ENCODE measurements around the gene BEST4. TPM values are rescaled to one million over a fixed set of nuclear protein-coding genes. Genes with fewer than 3 reads are reported as not detected.

The BEST4 gene
- total and polyA plus RNA-seq, 2 of the 4 experiments (the other 2 are of a cell fraction): 0.07 TPM; not detected in 1

DNA sequence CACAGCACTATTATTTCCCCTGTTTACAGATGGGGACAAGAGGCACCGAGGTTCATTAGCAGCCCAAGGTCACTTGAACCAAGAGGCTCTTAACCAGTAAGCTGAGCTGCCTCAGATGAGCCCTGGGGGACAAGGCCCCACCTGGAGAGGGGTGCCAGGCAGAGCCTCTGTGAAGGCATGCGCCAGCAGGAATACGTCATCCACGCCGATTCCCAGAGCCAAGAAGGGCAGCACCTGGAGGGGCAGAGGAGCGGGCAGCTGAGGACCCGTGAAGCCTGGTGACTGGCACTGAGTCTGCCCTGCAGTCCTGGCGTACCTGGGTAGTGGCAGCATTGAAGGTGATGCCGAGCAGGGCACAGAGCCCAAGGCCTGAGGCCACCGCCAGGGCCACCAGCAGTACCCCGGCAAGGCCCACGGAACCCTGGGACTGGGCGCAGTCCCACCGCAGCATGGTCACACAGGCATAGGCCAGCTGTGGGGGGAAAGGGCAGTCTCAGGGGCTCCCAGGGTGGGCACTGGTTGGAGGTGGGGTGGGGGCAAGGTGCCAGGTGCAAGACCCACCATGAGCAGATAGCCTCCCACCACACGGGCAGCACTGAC lies 41.0 kb upstream of the BEST4 start:
- H2BK5ac ChIP-seq (ENCODE audit: low read depth, low read length, poor library complexity, severe bottlenecking): no peak overlapping the region
- ATAC-seq (ENCODE audit: low read depth) (no peak), DNase-seq (no peak)
- no peak overlapping the region for H3K14ac ChIP-seq (replicated peaks; ENCODE audit: low read depth, low read length)
- H3K36me3 ChIP-seq (ENCODE audit: control insufficient read depth, insufficient read depth, low read length): no peaks in the 10 kb centered on the region
- H2BK15ac ChIP-seq (ENCODE audit: low read depth, low read length): no peak overlapping the region
- no peaks in the 10 kb centered on the region for H4K20me1 ChIP-seq (ENCODE audit: insufficient read depth, low read length)
- no peak overlapping the region for H2AK9ac ChIP-seq (replicated peaks; ENCODE audit: low read depth, low read length, poor library complexity)
- H3K79me1 ChIP-seq (ENCODE audit: low read depth in 1 of 2, low read length in 2 of 2): no peaks in the 10 kb centered on the region
- H3K9me3 ChIP-seq (ENCODE audit: control insufficient read depth, insufficient read depth, low read length): no peaks in the 10 kb centered on the region
- ChIA-PET CTCF (no interaction called here), POLR2A (ENCODE audit: unreplicated experiment) (no interaction called here)
- no peak for TF ChIP-seq MAZ (IDR thresholded peaks at IDR 0.05; ENCODE audit: borderline replicate concordance, low read depth, low read length)
- TF ChIP-seq RAD21 (IDR thresholded peaks at IDR 0.05; ENCODE audit: low read length): no peak
- no peak for TF ChIP-seq BHLHE40 (IDR thresholded peaks at IDR 0.05; ENCODE audit: low read depth, low read length)
- H3K4me2 ChIP-seq (ENCODE audit: low read depth, low read length): no peak overlapping the region
- no peak overlapping the region for H4K8ac ChIP-seq (ENCODE audit: low read depth in 2 of 2, low read length in 2 of 2)
- H3K9me1 ChIP-seq (ENCODE audit: insufficient read depth, low read length): no peaks in the 10 kb centered on the region
- H2BK20ac ChIP-seq (ENCODE audit: low read depth, low read length): no peak overlapping the region
- no peaks in the 10 kb centered on the region for H3K4me1 ChIP-seq (ENCODE audit: control insufficient read depth, insufficient read depth, low read length)
- no peak overlapping the region for H4K5ac ChIP-seq (ENCODE audit: low read depth, low read length)
- no peak overlapping the region for H3K4ac ChIP-seq (ENCODE audit: low read depth, low read length)
- no peak overlapping the region for H3K18ac ChIP-seq (ENCODE audit: low read depth, low read length)
- dilution Hi-C loops (cut with HindIII; ENCODE audit: low sequenced_read_pairs, unreplicated experiment) (no loop called here), in situ Hi-C loops (cut with MboI; ENCODE audit: low sequenced_read_pairs) (no loop called here), intact Hi-C loops (cut with micrococcal nuclease) (no loop called here)
- H3K27ac ChIP-seq (ENCODE audit: insufficient read depth, low read length): no peak overlapping the region
- 89% methylated on average over 7 of the region's 15 CpGs; no CpG with 5 or more reads in 1 of the 2 experiments for WGBS, 2 experiments (ENCODE audit: extremely low coverage in 2 of 2, insufficient read length in 1 of 2)
- no peaks in the 10 kb centered on the region for H3K27me3 ChIP-seq (ENCODE audit: control insufficient read depth, insufficient read depth, low read length)
- H3K9ac ChIP-seq (ENCODE audit: low read depth, low read length): no peak overlapping the region
- BruUV-seq (replicated peaks): no TSS peak
- H2AK5ac ChIP-seq (ENCODE audit: low read depth, low read length): no peak overlapping the region
- no peak overlapping the region for H2BK120ac ChIP-seq (ENCODE audit: low read depth, low read length)
- no peak overlapping the region for H3K23ac ChIP-seq (ENCODE audit: low read depth, low read length)
- no peak overlapping the region for H4K91ac ChIP-seq (ENCODE audit: insufficient read depth, low read depth, low read length)
- H3K56ac ChIP-seq (ENCODE audit: extremely low read depth, insufficient read depth, low read length): no peak overlapping the region
- no peak overlapping the region for H3K4me3 ChIP-seq (ENCODE audit: insufficient read depth, low read depth, low read length)
- no peak overlapping the region for H2AFZ ChIP-seq (replicated peaks; ENCODE audit: low read length, poor library complexity)
